Measurements from ENCODE around the gene DCP2. TPM values are rescaled to one million over a fixed set of nuclear protein-coding genes. Genes with fewer than 3 reads are reported as not detected.

DCP2 gene
- total and polyA plus RNA-seq, 4 donors = 6.0 to 59.3 (median 23.9) TPM

DNA sequence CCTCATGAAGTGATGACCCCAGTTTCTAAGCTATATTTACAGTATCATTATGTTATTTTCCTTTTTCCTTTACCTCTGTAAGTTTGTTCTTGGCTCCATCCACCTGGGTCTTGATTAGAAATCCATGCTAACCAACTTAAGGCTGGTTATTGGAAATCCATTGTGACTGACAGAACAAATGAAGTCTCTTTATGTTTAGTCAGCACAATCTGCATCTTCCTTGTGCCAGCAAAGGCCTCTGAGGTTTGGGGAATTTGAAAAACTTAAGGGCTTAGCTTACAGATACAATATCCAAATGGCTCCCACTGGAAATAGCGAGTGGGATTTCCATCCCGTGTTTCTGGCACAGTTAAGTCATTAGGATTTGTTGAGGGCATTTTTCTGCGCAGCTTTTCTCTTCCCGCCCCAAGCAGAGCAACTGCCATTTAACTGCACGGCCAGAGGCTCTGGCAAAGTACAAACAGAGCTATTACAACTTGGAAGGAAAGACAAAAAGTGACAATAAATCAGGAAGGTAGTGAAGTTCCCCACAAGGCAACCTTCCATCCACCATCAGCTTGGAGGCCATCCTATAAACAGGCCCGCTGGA, 64.2 kb downstream of the DCP2 start:
- Histone ChIP-seq H3K4me1 (ENCODE audit: control insufficient read depth in 1 of 2, insufficient read depth in 2 of 2, low read length in 2 of 2) (no peaks in the 10 kb centered on the region), H3K27me3 (ENCODE audit: control insufficient read depth in 1 of 2, insufficient read depth in 2 of 2, low read length in 1 of 2) (no peaks in the 10 kb centered on the region), H3K9me3 (ENCODE audit: control insufficient read depth, low read length) (no peaks in the 10 kb centered on the region), H3K27ac (ENCODE audit: low read depth in 1 of 2, low read length in 2 of 2) (no peak overlapping the region), H3K36me3 (ENCODE audit: control insufficient read depth in 1 of 2, insufficient read depth in 2 of 2, low read length in 1 of 2) (no peaks in the 10 kb centered on the region), H3K4me3 (ENCODE audit: low read length in 2 of 2) (no peak overlapping the region)
- DNase-seq (no peak), ATAC-seq (ENCODE audit: low FRiP score) (no peak)
- 90 to 91% methylated on average over 6 of the region's 6 CpGs for WGBS, 2 donors
- intact Hi-C loops (cut with DNase I) = no loop called here

DNA sequence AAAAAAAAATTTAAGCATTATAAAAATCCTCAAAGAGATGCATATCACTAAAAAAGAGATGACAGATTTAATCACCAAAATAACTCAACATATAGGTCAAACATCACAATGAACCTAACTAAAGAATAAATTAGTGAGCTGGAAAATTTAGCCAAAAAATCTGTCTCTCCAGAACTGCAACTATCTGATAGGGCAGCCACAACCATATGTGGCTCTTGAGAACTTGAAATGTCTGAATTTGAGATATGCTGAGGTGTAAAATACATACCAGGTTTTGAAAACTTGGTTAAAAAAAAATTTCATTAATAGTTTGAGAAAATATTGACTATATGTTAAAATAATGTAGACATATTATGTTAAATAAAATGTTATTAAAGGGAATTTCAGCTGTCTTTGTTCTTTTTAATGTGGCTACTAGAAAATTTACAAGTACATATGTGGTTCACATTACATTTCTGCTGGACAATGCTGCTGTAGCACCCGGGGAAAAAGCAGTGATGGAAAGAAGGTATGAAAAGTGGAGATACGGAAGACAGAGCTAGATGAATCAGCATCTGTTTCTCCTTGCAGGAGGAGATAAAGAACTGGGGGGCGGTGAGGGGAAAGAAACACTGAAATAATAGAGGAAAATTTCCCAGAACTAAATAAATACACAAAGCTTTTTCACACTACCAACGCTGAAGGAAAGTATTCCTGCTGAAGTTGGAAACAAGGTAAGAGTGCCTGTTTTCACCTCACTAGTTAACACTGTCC, 66.1 kb downstream of the DCP2 start:
- Histone ChIP-seq H3K9me3 (ENCODE audit: control insufficient read depth, low read length) (no peaks in the 10 kb centered on the region), H3K4me1 (ENCODE audit: control insufficient read depth in 1 of 2, insufficient read depth in 2 of 2, low read length in 2 of 2) (no peaks in the 10 kb centered on the region), H3K27ac (ENCODE audit: low read depth in 1 of 2, low read length in 2 of 2) (no peak overlapping the region), H3K27me3 (ENCODE audit: control insufficient read depth in 1 of 2, insufficient read depth in 2 of 2, low read length in 1 of 2) (no peaks in the 10 kb centered on the region), H3K36me3 (ENCODE audit: control insufficient read depth in 1 of 2, insufficient read depth in 2 of 2, low read length in 1 of 2) (no peaks in the 10 kb centered on the region), H3K4me3 (ENCODE audit: low read length in 2 of 2) (no peak overlapping the region)
- intact Hi-C loops (cut with DNase I) = no loop called here
- 77 to 83% methylated on average over 4 of the region's 4 CpGs for WGBS, 2 donors
- ATAC-seq (ENCODE audit: low FRiP score) (no peak), DNase-seq (no peak)

DNA sequence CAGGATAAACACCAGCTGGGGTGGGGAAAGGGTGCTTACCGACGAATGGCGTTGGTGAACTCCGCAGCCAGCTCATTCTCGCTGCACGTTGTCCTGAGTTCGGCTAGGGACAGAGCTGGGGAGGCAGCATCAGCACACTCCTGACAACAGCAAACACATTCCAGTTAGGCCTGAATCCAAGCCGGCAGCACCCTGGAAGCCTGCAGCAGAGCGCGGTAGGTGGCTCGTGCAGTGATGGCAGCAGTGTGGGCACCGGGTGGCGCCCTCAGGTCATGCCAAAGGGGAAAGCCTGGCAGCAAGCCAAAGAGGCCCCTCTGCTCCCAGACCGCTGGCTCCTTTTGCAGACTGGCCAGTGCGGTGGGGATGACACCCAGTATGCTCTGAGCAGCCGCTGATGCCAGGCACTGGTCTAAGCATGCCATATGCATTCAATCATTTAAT, 66.9 kb downstream of the DCP2 start:
- DNase-seq = no peak

DNA sequence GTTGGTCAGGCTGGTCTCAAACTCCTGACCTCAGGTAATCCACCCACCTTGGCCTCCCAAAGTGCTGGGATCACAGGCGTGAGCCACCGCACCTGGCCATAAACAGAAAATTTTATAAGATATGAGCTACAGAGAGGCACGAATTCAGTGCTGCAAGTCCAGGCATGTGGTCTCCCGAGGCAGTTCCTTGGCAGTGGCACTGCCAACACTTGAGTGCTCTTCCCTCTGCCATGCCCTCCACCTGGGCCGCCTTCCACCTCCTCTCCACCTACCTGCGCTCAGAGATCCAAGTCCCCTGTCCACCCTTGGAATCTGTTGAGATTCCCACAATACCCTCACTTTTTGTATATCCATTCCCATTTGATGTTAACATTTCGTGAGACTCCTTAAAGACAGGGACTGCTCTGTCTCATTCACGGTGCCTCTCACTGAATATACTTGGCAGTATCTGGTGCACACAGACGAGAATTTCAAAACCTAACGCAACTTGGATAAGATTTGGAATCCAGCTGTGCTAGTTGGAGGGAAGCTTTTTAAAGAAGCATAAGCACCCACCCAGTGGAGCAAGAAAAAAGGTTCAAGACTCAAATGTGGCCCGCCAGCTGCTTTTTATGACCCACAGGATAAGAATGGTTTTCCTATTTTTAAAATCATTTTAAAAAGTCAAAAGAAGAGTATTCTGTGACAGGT, 68.3 kb downstream of the DCP2 start:
- Histone ChIP-seq H3K36me3 (ENCODE audit: control insufficient read depth in 1 of 2, insufficient read depth in 2 of 2, low read length in 1 of 2) (no peaks in the 10 kb centered on the region), H3K27ac (ENCODE audit: low read depth in 1 of 2, low read length in 2 of 2) (no peak overlapping the region), H3K27me3 (ENCODE audit: control insufficient read depth in 1 of 2, insufficient read depth in 2 of 2, low read length in 1 of 2) (no peaks in the 10 kb centered on the region), H3K4me3 (ENCODE audit: low read length in 2 of 2) (no peak overlapping the region), H3K4me1 (ENCODE audit: control insufficient read depth in 1 of 2, insufficient read depth in 2 of 2, low read length in 2 of 2) (no peaks in the 10 kb centered on the region), H3K9me3 (ENCODE audit: control insufficient read depth, low read length) (no peaks in the 10 kb centered on the region)
- DNase-seq (no peak), ATAC-seq (ENCODE audit: low FRiP score) (no peak)
- intact Hi-C loops (cut with DNase I) = no loop called here
- WGBS, 2 donors = 90 to 93% methylated on average over 11 of the region's 11 CpGs

More for the DNA sequence above, 66.9 kb downstream of the DCP2 start:
- intact Hi-C loops (cut with DNase I) = no loop called here
- 43 to 63% methylated on average over 16 of the region's 16 CpGs for WGBS, 2 donors
- no peaks in the 10 kb centered on the region for H3K4me1 ChIP-seq (ENCODE audit: control insufficient read depth in 1 of 2, insufficient read depth in 2 of 2, low read length in 2 of 2)
- ATAC-seq (ENCODE audit: low FRiP score) = peak; percentile 49
- no peaks in the 10 kb centered on the region for H3K36me3 ChIP-seq (ENCODE audit: control insufficient read depth in 1 of 2, insufficient read depth in 2 of 2, low read length in 1 of 2)
- no peak overlapping the region for H3K4me3 ChIP-seq (ENCODE audit: low read length in 2 of 2)
- H3K27me3 ChIP-seq (ENCODE audit: control insufficient read depth in 1 of 2, insufficient read depth in 2 of 2, low read length in 1 of 2) = no peaks in the 10 kb centered on the region
- H3K27ac ChIP-seq (ENCODE audit: low read depth in 1 of 2, low read length in 2 of 2) = no peak overlapping the region
- no peaks in the 10 kb centered on the region for H3K9me3 ChIP-seq (ENCODE audit: control insufficient read depth, low read length)

DNA sequence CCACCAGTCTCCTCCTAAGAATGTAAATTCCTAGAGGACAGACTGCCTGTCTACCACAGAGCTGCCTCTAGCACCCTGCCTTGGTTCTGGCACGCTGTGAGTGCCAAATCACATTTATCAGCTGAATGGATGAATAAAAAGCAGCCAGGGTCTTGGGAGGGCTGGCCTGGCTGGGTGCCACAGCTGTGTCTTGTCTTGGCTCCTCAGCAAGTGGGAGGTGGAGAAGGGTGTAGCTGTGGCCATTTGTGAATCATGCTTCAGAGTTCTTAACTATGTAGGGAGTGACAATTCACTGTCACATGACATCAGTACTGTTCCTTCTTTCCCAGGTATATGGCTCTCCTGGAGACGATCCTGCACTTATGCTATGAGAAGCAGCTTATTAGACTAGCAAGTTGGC, 70.6 kb downstream of the DCP2 start:
- no peaks in the 10 kb centered on the region for H3K27me3 ChIP-seq (ENCODE audit: control insufficient read depth in 1 of 2, insufficient read depth in 2 of 2, low read length in 1 of 2)
- H3K4me1 ChIP-seq (ENCODE audit: control insufficient read depth in 1 of 2, insufficient read depth in 2 of 2, low read length in 2 of 2) = no peaks in the 10 kb centered on the region
- H3K9me3 ChIP-seq (ENCODE audit: control insufficient read depth, low read length) = no peaks in the 10 kb centered on the region
- H3K36me3 ChIP-seq (ENCODE audit: control insufficient read depth in 1 of 2, insufficient read depth in 2 of 2, low read length in 1 of 2) = no peaks in the 10 kb centered on the region
- ATAC-seq (ENCODE audit: low FRiP score) = no peak
- intact Hi-C loops (cut with DNase I) = no loop called here
- WGBS, 2 donors = 77 to 80% methylated on average over 2 of the region's 2 CpGs
- no peak overlapping the region for H3K4me3 ChIP-seq (ENCODE audit: low read length in 2 of 2)
- DNase-seq = no peak
- no peak overlapping the region for H3K27ac ChIP-seq (ENCODE audit: low read depth in 1 of 2, low read length in 2 of 2)

DNA sequence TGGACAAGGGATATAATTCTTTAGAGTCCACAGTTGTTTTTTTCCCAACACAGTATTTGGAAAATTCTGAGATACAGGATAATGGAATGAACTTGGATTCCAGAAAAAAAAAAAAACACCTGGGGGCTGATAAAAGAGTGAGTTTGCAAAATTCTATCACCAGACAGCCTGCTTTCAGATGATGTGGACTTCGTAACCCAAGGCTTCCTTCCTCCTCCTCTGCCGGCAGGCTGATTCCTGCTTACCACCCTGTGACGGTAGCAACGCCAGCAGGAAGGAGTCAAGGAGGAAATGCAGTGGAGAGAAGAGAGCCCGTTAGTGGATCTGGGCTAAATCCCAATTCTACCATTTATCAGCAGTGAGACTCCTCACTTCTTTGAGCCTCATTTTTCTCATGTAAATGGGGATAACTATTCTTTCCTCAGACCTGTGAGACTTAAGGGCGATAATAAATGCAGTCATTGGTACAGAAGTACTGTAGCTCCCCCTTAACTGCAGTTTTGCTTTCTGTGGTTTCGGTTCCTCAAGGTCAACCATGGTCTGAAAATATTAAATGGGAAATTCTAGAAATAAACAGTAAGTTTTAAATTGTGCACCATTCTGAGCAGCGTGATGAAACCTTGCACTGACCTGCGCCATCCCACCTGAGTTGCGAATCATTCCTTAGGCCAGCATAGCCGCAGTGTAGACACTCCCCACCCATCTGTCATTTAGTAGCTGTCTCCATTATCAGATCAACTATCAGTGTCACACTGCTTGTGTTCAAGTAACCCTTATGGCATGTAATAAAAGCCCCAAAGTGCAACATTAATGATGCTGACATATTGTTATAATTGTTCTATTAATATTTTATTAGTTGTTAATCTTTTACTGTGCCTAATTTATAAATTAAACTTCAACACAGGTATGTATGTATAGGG, 71.4 kb downstream of the DCP2 start:
- ATAC-seq (ENCODE audit: low FRiP score) (no peak), DNase-seq (peak in 1 of 2 donors; percentile 70)
- intact Hi-C loops (cut with DNase I) = no loop called here
- 91 to 94% methylated on average over 11 of the region's 11 CpGs for WGBS, 2 donors
- Histone ChIP-seq H3K36me3 (ENCODE audit: control insufficient read depth in 1 of 2, insufficient read depth in 2 of 2, low read length in 1 of 2) (no peaks in the 10 kb centered on the region), H3K9me3 (ENCODE audit: control insufficient read depth, low read length) (no peaks in the 10 kb centered on the region), H3K27me3 (ENCODE audit: control insufficient read depth in 1 of 2, insufficient read depth in 2 of 2, low read length in 1 of 2) (no peaks in the 10 kb centered on the region), H3K4me1 (ENCODE audit: control insufficient read depth in 1 of 2, insufficient read depth in 2 of 2, low read length in 2 of 2) (no peaks in the 10 kb centered on the region), H3K27ac (ENCODE audit: low read depth in 1 of 2, low read length in 2 of 2) (no peak overlapping the region), H3K4me3 (ENCODE audit: low read length in 2 of 2) (no peak overlapping the region)

DNA sequence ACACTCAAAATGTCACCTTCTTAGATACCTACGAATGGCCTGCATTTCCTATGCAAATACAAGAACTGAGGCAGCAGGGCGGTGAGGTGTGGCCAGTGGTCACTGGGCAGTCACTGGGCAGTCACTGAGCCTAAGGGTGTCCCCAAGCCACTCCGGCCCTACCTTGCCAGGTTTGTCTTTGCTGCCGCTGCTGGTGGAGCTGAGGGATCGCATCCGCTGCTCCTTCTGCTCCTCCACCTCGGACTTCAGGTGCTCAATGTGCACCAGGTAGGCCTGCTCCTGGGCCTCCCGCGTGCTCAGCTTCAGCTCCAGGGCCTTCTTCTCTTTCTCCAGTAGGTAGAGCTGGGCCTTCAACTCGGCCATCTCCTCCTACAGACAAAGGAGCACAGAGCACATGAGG, 72.3 kb downstream of the DCP2 start:
- Histone ChIP-seq H3K4me1 (ENCODE audit: control insufficient read depth in 1 of 2, insufficient read depth in 2 of 2, low read length in 2 of 2) (no peaks in the 10 kb centered on the region), H3K9me3 (ENCODE audit: control insufficient read depth, low read length) (no peaks in the 10 kb centered on the region), H3K27me3 (ENCODE audit: control insufficient read depth in 1 of 2, insufficient read depth in 2 of 2, low read length in 1 of 2) (no peaks in the 10 kb centered on the region), H3K4me3 (ENCODE audit: low read length in 2 of 2) (no peak overlapping the region), H3K36me3 (ENCODE audit: control insufficient read depth in 1 of 2, insufficient read depth in 2 of 2, low read length in 1 of 2) (no peaks in the 10 kb centered on the region), H3K27ac (ENCODE audit: low read depth in 1 of 2, low read length in 2 of 2) (no peak overlapping the region)
- intact Hi-C loops (cut with DNase I) = no loop called here
- ATAC-seq (ENCODE audit: low FRiP score) (no peak), DNase-seq (no peak)
- WGBS, 2 donors = 95 to 97% methylated on average over 10 of the region's 10 CpGs

DNA sequence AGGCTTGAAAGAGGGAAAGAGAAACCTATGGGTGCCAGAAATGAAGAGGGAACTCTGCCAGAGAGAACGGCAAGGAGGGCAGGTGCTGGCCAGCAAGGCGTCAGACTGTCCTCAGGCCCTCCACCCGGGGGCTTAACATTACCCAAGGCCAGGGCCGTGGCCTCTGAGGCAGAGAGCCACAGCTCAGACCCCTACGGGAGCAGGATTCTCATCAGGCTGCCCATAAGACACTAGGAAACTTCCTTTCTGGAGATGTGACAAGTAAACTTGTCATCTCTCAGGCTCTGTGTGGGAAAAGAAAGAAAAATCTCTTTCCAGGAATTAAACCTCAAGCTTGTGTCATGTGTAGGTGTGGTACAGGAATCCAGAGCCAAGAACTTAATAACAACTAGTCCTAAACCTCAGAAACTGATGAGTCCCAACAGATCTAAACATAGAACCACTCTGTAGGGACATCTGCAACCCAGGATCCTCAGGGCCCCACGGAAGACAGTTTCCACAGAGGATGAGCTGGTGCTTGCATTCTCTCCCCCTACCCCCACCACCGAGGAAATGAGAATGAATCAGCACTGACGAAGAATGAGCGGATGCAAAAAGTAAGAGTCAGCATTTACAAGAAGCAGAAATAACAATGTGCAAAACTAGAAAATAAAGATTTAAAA, 74.3 kb downstream of the DCP2 start:
- Histone ChIP-seq H3K9me3 (ENCODE audit: control insufficient read depth, low read length) (no peaks in the 10 kb centered on the region), H3K4me1 (ENCODE audit: control insufficient read depth in 1 of 2, insufficient read depth in 2 of 2, low read length in 2 of 2) (no peaks in the 10 kb centered on the region), H3K4me3 (ENCODE audit: low read length in 2 of 2) (no peak overlapping the region)

More for the DNA sequence above, 74.3 kb downstream of the DCP2 start:
- no peaks in the 10 kb centered on the region for H3K27me3 ChIP-seq (ENCODE audit: control insufficient read depth in 1 of 2, insufficient read depth in 2 of 2, low read length in 1 of 2)
- no peaks in the 10 kb centered on the region for H3K36me3 ChIP-seq (ENCODE audit: control insufficient read depth in 1 of 2, insufficient read depth in 2 of 2, low read length in 1 of 2)
- ATAC-seq (ENCODE audit: low FRiP score) (peak; percentile 53), DNase-seq (no peak)
- no peak overlapping the region for H3K27ac ChIP-seq (ENCODE audit: low read depth in 1 of 2, low read length in 2 of 2)
- intact Hi-C loops (cut with DNase I) = no loop called here
- 9 to 11% methylated on average over 9 of the region's 9 CpGs for WGBS, 2 donors

All from aorta (tissue), 5 donors.